ENCODE data around the gene GALC.

GALC gene

GRCh38 chr14:88017535-88017934 is 24.6 kb upstream of the GALC start:
- H3K4me3 ChIP-seq (ENCODE audit: low read length) = no peak overlapping the region
- TF ChIP-seq CTCF (IDR thresholded peaks at IDR 0.05; ENCODE audit: insufficient read depth, low read depth, low read length, missing control alignments) = no peak
- no peak for DNase-seq (ENCODE audit: low read depth)

GRCh38 chr14:88016768-88017167 is 23.8 kb upstream of the GALC start:
- DNase-seq (ENCODE audit: low read depth) = no peak
- TF ChIP-seq CTCF (IDR thresholded peaks at IDR 0.05; ENCODE audit: insufficient read depth, low read depth, low read length, missing control alignments) = no peak
- H3K4me3 ChIP-seq (ENCODE audit: low read length) = no peak overlapping the region

GRCh38 chr14:88013750-88014349 is 20.9 kb upstream of the GALC start:
- H3K4me3 ChIP-seq (ENCODE audit: low read length) = no peak overlapping the region
- peak; percentile 72 for DNase-seq (ENCODE audit: low read depth)
- TF ChIP-seq CTCF (IDR thresholded peaks at IDR 0.05; ENCODE audit: insufficient read depth, low read depth, low read length, missing control alignments) = peak; percentile 93

DNA sequence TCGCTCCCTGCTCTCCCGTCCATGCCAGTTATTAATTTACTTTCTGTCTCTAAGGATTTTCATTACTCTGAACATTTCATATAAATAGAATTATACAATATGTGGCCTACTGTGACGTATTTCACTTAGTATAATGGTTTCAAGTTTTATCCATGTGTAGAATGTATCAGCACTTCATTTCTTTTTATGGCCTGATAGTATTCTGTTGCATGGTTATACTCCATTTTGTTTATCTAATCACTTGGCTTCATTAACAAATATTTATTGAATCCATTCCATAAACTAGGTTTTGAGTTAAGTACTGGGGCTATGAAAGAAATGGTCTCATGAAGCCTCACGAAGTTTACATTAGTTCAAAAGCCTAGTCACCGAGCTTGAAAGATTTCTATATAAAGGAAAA is 19.5 kb upstream of the GALC start:
- no peak for TF ChIP-seq CTCF (IDR thresholded peaks at IDR 0.05; ENCODE audit: insufficient read depth, low read depth, low read length, missing control alignments)
- no peak for DNase-seq (ENCODE audit: low read depth)
- no peak overlapping the region for H3K4me3 ChIP-seq (ENCODE audit: low read length)

DNA sequence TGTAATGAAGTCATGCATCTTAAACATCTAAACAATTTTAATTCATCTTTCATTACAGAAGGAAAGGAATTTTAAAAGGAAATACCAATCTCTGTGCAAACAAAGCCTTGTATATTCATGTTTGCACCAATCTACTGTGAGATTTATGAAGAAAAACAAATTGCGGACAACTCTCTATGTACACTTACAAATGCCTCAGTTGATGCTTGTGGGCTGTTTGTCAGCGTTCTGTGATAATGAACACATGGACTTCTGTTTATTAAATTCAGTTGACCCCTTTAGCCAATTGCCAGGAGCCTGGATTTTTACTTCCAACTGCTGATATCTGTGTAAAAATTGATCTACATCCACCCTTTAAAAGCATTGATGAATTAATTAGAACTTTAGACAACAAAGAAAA is 17.3 kb upstream of the GALC start:
- TF ChIP-seq CTCF (IDR thresholded peaks at IDR 0.05; ENCODE audit: insufficient read depth, low read depth, low read length, missing control alignments) = no peak
- no peak for DNase-seq (ENCODE audit: low read depth)
- no peak overlapping the region for H3K4me3 ChIP-seq (ENCODE audit: low read length)

DNA sequence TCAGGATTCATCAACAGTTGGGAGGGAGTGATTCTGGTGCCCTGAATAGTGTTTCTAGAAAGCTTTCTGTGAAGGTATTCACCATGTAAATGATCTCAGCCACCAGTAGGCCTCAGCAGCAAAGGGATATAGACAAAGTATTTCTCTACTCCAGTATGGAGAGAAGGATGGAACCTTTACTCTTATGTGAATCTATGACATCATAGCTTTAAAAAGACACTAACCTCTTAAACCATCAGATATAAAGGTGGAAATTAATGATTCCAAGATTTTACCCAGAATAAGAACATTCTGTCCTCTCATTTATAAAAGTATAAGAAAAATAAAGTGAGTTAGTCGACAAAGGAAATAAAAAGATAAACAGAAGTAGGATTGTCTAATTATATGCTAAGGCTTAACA is 16.5 kb upstream of the GALC start:
- DNase-seq (ENCODE audit: low read depth) = no peak
- H3K4me3 ChIP-seq (ENCODE audit: low read length) = no peak overlapping the region
- no peak for TF ChIP-seq CTCF (IDR thresholded peaks at IDR 0.05; ENCODE audit: insufficient read depth, low read depth, low read length, missing control alignments)

GRCh38 chr14:88008039-88008742 is 15.2 kb upstream of the GALC start:
- no peak for TF ChIP-seq CTCF (IDR thresholded peaks at IDR 0.05; ENCODE audit: insufficient read depth, low read depth, low read length, missing control alignments)
- DNase-seq (ENCODE audit: low read depth) = no peak
- H3K4me3 ChIP-seq (ENCODE audit: low read length) = no peak overlapping the region
